ENCODE results near the gene CRNKL1. TPM values are rescaled to one million over a fixed set of nuclear protein-coding genes. Genes with fewer than 3 reads are reported as not detected.

The CRNKL1 gene
- total and polyA plus RNA-seq, 4 donors = 5.0 to 16.2 (median 7.9) TPM

DNA sequence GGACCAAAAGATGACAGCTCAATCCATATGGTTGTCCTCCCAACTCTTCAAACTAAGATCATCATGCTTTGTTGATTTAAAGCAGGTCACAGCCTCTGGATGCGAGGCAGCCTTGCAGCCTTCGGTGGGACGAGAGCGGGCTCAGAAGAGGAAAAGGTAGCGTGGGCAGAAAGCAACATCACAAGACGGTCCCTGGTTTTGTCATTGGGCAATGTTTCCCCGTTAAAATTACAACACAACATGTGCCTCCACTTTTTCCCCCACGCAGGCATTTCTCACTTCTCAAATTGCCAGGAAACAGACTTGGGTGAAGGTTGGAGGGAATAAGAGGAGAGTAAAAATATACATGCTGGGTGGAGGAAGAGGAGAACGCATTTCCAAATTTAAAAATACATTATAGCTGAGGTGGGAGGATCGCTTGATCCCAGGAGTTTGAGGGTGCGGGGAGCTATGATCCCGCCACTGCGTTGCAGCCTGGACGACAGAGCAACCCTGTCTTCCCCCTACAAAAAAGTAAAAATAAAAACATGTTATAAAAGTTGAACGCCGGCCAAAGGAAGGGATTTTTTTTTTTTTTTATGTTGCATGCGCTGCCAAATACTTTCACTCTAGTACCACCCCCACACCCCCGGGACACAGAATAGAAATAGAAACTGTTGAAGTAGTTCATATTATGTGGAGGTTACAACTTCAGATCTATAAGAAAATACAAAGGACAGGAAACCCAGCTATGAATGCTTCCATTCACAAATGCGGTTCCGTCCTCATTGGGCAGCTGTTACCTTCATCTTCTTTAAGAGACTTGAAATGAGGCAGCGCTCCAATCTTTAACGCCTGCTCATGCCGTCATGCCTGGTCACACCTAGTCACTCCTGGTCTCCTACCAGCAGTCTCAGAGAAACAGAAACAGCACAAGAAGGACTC lies 49.0 kb downstream of the CRNKL1 start (continued):
- no peak for TF ChIP-seq HNF4A (conservative IDR thresholded peaks at IDR 0.05)
- no peak for TF ChIP-seq YY1 (IDR thresholded peaks at IDR 0.05)

DNA sequence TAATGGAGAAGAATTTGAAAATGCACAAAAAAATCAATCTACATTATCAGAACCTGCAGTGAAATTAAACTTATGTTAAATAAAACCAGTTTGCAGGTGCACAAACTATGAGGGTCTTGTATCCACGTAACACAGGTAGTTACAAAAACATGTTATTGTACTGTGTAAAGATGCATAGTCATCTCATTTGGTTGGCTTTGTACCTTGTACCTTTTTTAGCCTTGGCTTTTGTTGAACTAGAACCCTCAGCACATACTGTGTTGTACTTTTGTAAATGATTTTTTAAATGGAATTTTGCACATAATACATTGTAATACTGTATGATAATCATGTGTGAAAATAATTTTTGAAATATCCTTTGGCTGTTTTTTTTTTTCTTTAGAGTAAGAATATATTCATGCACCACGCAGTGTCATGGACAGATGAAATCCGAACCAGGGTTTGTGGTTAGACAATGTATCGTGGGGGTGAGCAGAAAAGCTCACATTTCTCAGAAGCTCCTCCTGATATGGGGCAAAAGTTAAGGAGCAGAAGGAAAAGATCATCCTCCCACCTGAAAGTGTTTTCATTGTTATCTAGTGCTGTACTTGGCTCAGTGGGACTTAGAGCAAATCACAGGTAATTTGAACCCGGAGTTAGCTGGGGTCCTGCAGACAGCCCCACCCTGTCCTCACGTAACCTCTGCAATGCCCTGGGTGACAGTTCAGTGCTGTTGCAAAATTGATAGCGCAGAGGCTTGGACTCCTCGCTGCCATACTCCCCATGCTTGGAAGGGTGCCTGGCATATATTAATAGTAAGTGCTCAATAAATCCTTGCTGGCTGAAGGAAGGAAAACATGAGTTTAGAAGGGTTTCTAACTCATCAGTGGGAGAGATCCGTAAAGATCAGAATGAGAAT lies 49.9 kb downstream of the CRNKL1 start:
- H3K9ac ChIP-seq (ENCODE audit: low read depth in 1 of 2, low read length in 2 of 2) = no peak overlapping the region
- H3K9me3 ChIP-seq (ENCODE audit: control insufficient read depth in 4 of 4, low read length in 3 of 4) = no peaks in the 10 kb centered on the region
- no peak overlapping the region for H3K4me3 ChIP-seq (ENCODE audit: low read depth in 1 of 3, low read length in 3 of 3)
- DNase-seq (ENCODE audit: low spot score) = no peak
- peak overlapping the region; percentile 9 to 38 for H3K27ac ChIP-seq (ENCODE audit: low read depth in 1 of 2, low read length in 2 of 2)
- peaks cover 9 to 35% (median 27%) of the 10 kb centered on the region in 4 donors for H3K4me1 ChIP-seq (ENCODE audit: control insufficient read depth in 4 of 4, insufficient read depth in 4 of 4, low read length in 3 of 4)
- H3K27me3 ChIP-seq (ENCODE audit: control insufficient read depth in 4 of 4, insufficient read depth in 4 of 4, low read length in 3 of 4) = no peaks in the 10 kb centered on the region
- no peaks in the 10 kb centered on the region for H3K36me3 ChIP-seq (ENCODE audit: control insufficient read depth in 4 of 4, insufficient read depth in 3 of 4, low read depth in 1 of 4, low read length in 3 of 4)
- WGBS = 38% methylated on average over 9 of the region's 9 CpGs
- TF ChIP-seq, protein P1, sequence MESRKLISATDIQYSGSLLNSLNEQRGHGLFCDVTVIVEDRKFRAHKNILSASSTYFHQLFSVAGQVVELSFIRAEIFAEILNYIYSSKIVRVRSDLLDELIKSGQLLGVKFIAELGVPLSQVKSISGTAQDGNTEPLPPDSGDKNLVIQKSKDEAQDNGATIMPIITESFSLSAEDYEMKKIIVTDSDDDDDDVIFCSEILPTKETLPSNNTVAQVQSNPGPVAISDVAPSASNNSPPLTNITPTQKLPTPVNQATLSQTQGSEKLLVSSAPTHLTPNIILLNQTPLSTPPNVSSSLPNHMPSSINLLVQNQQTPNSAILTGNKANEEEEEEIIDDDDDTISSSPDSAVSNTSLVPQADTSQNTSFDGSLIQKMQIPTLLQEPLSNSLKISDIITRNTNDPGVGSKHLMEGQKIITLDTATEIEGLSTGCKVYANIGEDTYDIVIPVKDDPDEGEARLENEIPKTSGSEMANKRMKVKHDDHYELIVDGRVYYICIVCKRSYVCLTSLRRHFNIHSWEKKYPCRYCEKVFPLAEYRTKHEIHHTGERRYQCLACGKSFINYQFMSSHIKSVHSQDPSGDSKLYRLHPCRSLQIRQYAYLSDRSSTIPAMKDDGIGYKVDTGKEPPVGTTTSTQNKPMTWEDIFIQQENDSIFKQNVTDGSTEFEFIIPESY (IDR thresholded peaks at IDR 0.05) = no peak
- TF ChIP-seq, protein P2, sequence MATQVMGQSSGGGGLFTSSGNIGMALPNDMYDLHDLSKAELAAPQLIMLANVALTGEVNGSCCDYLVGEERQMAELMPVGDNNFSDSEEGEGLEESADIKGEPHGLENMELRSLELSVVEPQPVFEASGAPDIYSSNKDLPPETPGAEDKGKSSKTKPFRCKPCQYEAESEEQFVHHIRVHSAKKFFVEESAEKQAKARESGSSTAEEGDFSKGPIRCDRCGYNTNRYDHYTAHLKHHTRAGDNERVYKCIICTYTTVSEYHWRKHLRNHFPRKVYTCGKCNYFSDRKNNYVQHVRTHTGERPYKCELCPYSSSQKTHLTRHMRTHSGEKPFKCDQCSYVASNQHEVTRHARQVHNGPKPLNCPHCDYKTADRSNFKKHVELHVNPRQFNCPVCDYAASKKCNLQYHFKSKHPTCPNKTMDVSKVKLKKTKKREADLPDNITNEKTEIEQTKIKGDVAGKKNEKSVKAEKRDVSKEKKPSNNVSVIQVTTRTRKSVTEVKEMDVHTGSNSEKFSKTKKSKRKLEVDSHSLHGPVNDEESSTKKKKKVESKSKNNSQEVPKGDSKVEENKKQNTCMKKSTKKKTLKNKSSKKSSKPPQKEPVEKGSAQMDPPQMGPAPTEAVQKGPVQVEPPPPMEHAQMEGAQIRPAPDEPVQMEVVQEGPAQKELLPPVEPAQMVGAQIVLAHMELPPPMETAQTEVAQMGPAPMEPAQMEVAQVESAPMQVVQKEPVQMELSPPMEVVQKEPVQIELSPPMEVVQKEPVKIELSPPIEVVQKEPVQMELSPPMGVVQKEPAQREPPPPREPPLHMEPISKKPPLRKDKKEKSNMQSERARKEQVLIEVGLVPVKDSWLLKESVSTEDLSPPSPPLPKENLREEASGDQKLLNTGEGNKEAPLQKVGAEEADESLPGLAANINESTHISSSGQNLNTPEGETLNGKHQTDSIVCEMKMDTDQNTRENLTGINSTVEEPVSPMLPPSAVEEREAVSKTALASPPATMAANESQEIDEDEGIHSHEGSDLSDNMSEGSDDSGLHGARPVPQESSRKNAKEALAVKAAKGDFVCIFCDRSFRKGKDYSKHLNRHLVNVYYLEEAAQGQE (IDR thresholded peaks at IDR 0.05) = no peak
- peak; percentile 23 to 49 for TF ChIP-seq HNF4A (conservative IDR thresholded peaks at IDR 0.05)
- no peak for TF ChIP-seq FOXA2 (IDR thresholded peaks at IDR 0.05)
- TF ChIP-seq JUND (IDR thresholded peaks at IDR 0.05) = no peak
- TF ChIP-seq HNF4G (IDR thresholded peaks at IDR 0.05) = no peak
- TF ChIP-seq YY1 (IDR thresholded peaks at IDR 0.05) = peak; percentile 26
- no peak for TF ChIP-seq FOXA1 (IDR thresholded peaks at IDR 0.05)
- no peak for TF ChIP-seq RAD21 (IDR thresholded peaks at IDR 0.05)
- no peak for TF ChIP-seq TAF1 (conservative IDR thresholded peaks at IDR 0.05)
- TF ChIP-seq RXRA (IDR thresholded peaks at IDR 0.05) = peak; percentile 81 to 91
- no peak for TF ChIP-seq NR2F2 (IDR thresholded peaks at IDR 0.05)
